GM21529 (cell line): Measurements from ENCODE around the gene CDK10.
A peak's percentile ranks its signal among the peaks of the same experiment; 100 is the strongest.
"Not testable (repeated sequence)": the region's sequence is repeated elsewhere in the genome, so short reads cannot be mapped to it uniquely, and the experiment has no call there.

Source experiments
- ATAC-seq: cut with Tn5 transposase; IDR thresholded peaks from one replicate; pipeline ENCODE4 v1.9.1; 2021; ENCODE audit not compliant: unreplicated experiment

Gene CDK10

GRCh38 chr16:89686520-89687091 is at the start of gene CDK10:
CDK10 (plus strand) TSS chr16:89686689; CDS start chr16:89686711, 22 bp downstream.
- ATAC-seq = peak; percentile 77

- no peak for ATAC-seq
Observed at GRCh38 chr16:89637379-89637778, 49.1 kb upstream of the CDK10 start.

- no peak for ATAC-seq
Observed at GRCh38 chr16:89638455-89638854, 48.0 kb upstream of the CDK10 start.

GRCh38 chr16:89639385-89639784 is 47.1 kb upstream of the CDK10 start:
- ATAC-seq = no peak

- ATAC-seq = no peak
Observed at GRCh38 chr16:89641458-89642119, 44.9 kb upstream of the CDK10 start.

- no peak for ATAC-seq
Observed at GRCh38 chr16:89642574-89642973, 43.9 kb upstream of the CDK10 start.

- ATAC-seq = no peak
Observed at GRCh38 chr16:89643769-89644300, 42.7 kb upstream of the CDK10 start.

- no peak for ATAC-seq
Observed at GRCh38 chr16:89645122-89645521, 41.4 kb upstream of the CDK10 start.

GRCh38 chr16:89646270-89646669 is 40.2 kb upstream of the CDK10 start:
- no peak for ATAC-seq

- ATAC-seq = no peak
Observed at GRCh38 chr16:89646906-89647305, 39.6 kb upstream of the CDK10 start.

GRCh38 chr16:89651584-89651983 is 34.9 kb upstream of the CDK10 start:
- no peak for ATAC-seq

- no peak for ATAC-seq
Observed at GRCh38 chr16:89653656-89654295, 32.7 kb upstream of the CDK10 start.

- no peak for ATAC-seq
Observed at GRCh38 chr16:89655062-89655643, 31.3 kb upstream of the CDK10 start.

- no peak for ATAC-seq
Observed at GRCh38 chr16:89656435-89657121, 29.9 kb upstream of the CDK10 start.

GRCh38 chr16:89657442-89658220 is 28.9 kb upstream of the CDK10 start, which contains the start of the genes CHMP1A and SPATA33:
CHMP1A (minus strand) TSS chr16:89657708; CDS start chr16:89657588, 120 bp downstream.
SPATA33 (plus strand) TSS chr16:89657836; CDS start chr16:89657912, 76 bp downstream.
- peak; percentile 88 for ATAC-seq

- ATAC-seq = peak; percentile 21
Observed at GRCh38 chr16:89658221-89658879, 28.1 kb upstream of the CDK10 start.

- no peak for ATAC-seq
Observed at GRCh38 chr16:89660146-89660545, 26.3 kb upstream of the CDK10 start.

GRCh38 chr16:89661215-89661614 is 25.3 kb upstream of the CDK10 start:
- no peak for ATAC-seq

GRCh38 chr16:89664238-89664637 is 22.3 kb upstream of the CDK10 start:
- not testable (repeated sequence) for ATAC-seq

GRCh38 chr16:89667000-89667399 is 19.5 kb upstream of the CDK10 start:
- not testable (repeated sequence) for ATAC-seq
